Stomach (tissue), 4 donors: ENCODE data around the gene NUSAP1.

Experiments
- CTCF ChIP-seq, 7 experiments: fragments of 450-650 bp in 4 of 7; fragments of 200-600 bp in 3 of 7; sonication (generic) in 3 of 7; IDR thresholded peaks; one replicate each; pipeline ENCODE4 v1.5.1; 2016 to 2019; ENCODE audit warnings: antibody characterized with exemption in 7 of 7, control low read depth in 2 of 7, mild to moderate bottlenecking in 1 of 7
- POLR2A ChIP-seq, 4 donors: fragments of 450-650 bp; IDR thresholded peaks; one replicate each; pipeline ENCODE4 v1.6.1; 2016; ENCODE audit warnings: antibody characterized with exemption in 4 of 4, control low read depth in 2 of 4, mild to moderate bottlenecking in 1 of 4, moderate library complexity in 1 of 4

- TF ChIP-seq POLR2A (IDR thresholded peaks at IDR 0.05) = no peak
- no peak for TF ChIP-seq CTCF (IDR thresholded peaks at IDR 0.05)
These were observed 44.2 kb upstream of the NUSAP1 start for GRCh38 chr15:41288464-41288863.
